Prostate gland (tissue), 2 donors: ENCODE results near the gene LRRC71. TPM values are rescaled to one million over a fixed set of nuclear protein-coding genes. Genes with fewer than 3 reads are reported as not detected.

Experiments
- DNase-seq: peaks from one replicate; pipeline ENCODE4 v3.0.0-alpha.2; 2019; ENCODE audit warnings: low spot score
- H3K27ac ChIP-seq, 2 donors: fragments of 200-600 bp; sonication (generic); 2 replicates each; pipeline ENCODE4 v1.5.1; 2017 to 2019
- H3K27me3 ChIP-seq: fragments of 200-600 bp; sonication (generic); replicated peaks from 2 replicates; pipeline ENCODE4 v1.5.1; 2019; ENCODE audit not compliant: insufficient read depth
- H3K36me3 ChIP-seq, 2 donors: fragments of 200-600 bp; sonication (generic); 1 replicate in 1 of 2; 2 replicates in 1 of 2; pipeline versions ENCODE4 v1.5.1 to v1.8.1; 2017 to 2019
- H3K4me1 ChIP-seq: fragments of 200-600 bp; sonication (generic); replicated peaks from 2 replicates; pipeline ENCODE4 v1.5.1; 2019
- H3K4me3 ChIP-seq, 2 donors: fragments of 200-600 bp; sonication (generic); 2 replicates each; pipeline ENCODE4 v1.5.1; 2017 to 2019
- H3K9me3 ChIP-seq: fragments of 200-600 bp; sonication (generic); 2 replicates; pipeline ENCODE4 v1.5.1; 2017
- CTCF ChIP-seq, 4 experiments: fragments of 200-600 bp in 2 of 4; fragments of 450-650 bp in 2 of 4; sonication (generic) in 2 of 4; IDR thresholded peaks; 1 replicate in 3 of 4; 2 replicates in 1 of 4; pipeline ENCODE4 v1.5.1; 2016 to 2019; ENCODE audit warnings: antibody characterized with exemption in 4 of 4, mild to moderate bottlenecking in 2 of 4, moderate library complexity in 2 of 4
- POLR2A ChIP-seq: fragments of 450-650 bp; IDR thresholded peaks from one replicate; pipeline ENCODE4 v1.6.1; 2016; ENCODE audit warnings: antibody characterized with exemption, mild to moderate bottlenecking
- POLR2AphosphoS5 ChIP-seq: sonication (generic); formaldehyde crosslinking; IDR thresholded peaks from one replicate; pipeline ENCODE4 v1.6.1; 2017; ENCODE audit warnings: antibody characterized with exemption
- WGBS: methylation state at CpG from one replicate; pipeline ENCODE4 v1.1.5; 2018; 5-methylcytosine and 5-hydroxymethylcytosine counted together
- intact Hi-C: fragments of 100-400 bp; cut with DNase I; formaldehyde crosslinking; loops from one replicate; pipeline ENCODE4 v1.14.2; 2022
- total RNA-seq, 2 donors: library from RNA; depleted of rRNA; stranded (reverse); fragments of >200 nt; gene quantifications; one replicate each; pipeline ENCODE4 v1.1.0, GENCODE V29; 2016

Gene LRRC71
- total RNA-seq, 2 donors from 2014 or later: 3.7 TPM; not detected in 1

- DNase-seq: no peak
- no peak for TF ChIP-seq POLR2AphosphoS5
- no peak for TF ChIP-seq CTCF (IDR thresholded peaks at IDR 0.05)
- TF ChIP-seq POLR2A: no peak
- 33% methylated on average over 1 of the region's 1 CpG for WGBS
- no peak overlapping the region for H3K4me3 ChIP-seq
- H3K27me3 ChIP-seq: no peaks in the 10 kb centered on the region
- intact Hi-C loops: loop anchor here (5.0 kb wide), 1 partner anchor 48 kb away; no protein-coding TSS in a partner anchor
- H3K4me1 ChIP-seq: no peaks in the 10 kb centered on the region
- no peaks in the 10 kb centered on the region for H3K9me3 ChIP-seq
- H3K36me3 ChIP-seq: no peaks in the 10 kb centered on the region
- H3K27ac ChIP-seq: no peak overlapping the region
Measured at GRCh38 chr1:156885314-156885713, 35.1 kb upstream of the LRRC71 start.

GRCh38 chr1:156885880-156886355, 34.5 kb upstream of the LRRC71 start:
- Histone ChIP-seq H3K9me3 (no peaks in the 10 kb centered on the region), H3K27ac (no peak overlapping the region), H3K27me3 (no peaks in the 10 kb centered on the region), H3K36me3 (no peaks in the 10 kb centered on the region), H3K4me1 (no peaks in the 10 kb centered on the region), H3K4me3 (no peak overlapping the region)
- 61% methylated on average over 13 of the region's 13 CpGs for WGBS
- TF ChIP-seq CTCF (IDR thresholded peaks at IDR 0.05) (no peak), POLR2A (no peak), POLR2AphosphoS5 (no peak)
- DNase-seq: no peak
- intact Hi-C loops: loop anchor here (5.0 kb wide), 1 partner anchor 49 kb away; no protein-coding TSS in a partner anchor

- intact Hi-C loops: loop anchor here (5.0 kb wide), 1 partner anchor 49 kb away; no protein-coding TSS in a partner anchor
- H3K9me3 ChIP-seq: no peaks in the 10 kb centered on the region
- no peaks in the 10 kb centered on the region for H3K27me3 ChIP-seq
- no peaks in the 10 kb centered on the region for H3K4me1 ChIP-seq
- H3K4me3 ChIP-seq: no peak overlapping the region
- no peaks in the 10 kb centered on the region for H3K36me3 ChIP-seq
- no peak for DNase-seq
- H3K27ac ChIP-seq: no peak overlapping the region
- 43% methylated on average over 6 of the region's 6 CpGs for WGBS
- TF ChIP-seq POLR2AphosphoS5 (no peak), POLR2A (no peak), CTCF (IDR thresholded peaks at IDR 0.05) (no peak)
Measured at GRCh38 chr1:156886583-156887281, 33.7 kb upstream of the LRRC71 start.

GRCh38 chr1:156887317-156887716, 33.1 kb upstream of the LRRC71 start:
- Histone ChIP-seq H3K4me1 (no peaks in the 10 kb centered on the region), H3K27ac (no peak overlapping the region), H3K9me3 (no peaks in the 10 kb centered on the region), H3K36me3 (no peaks in the 10 kb centered on the region), H3K27me3 (no peaks in the 10 kb centered on the region), H3K4me3 (no peak overlapping the region)
- 44% methylated on average over 3 of the region's 3 CpGs for WGBS
- no peak for DNase-seq
- intact Hi-C loops: loop anchor here (5.0 kb wide), 1 partner anchor 50 kb away; no protein-coding TSS in a partner anchor
- TF ChIP-seq POLR2AphosphoS5 (no peak), CTCF (IDR thresholded peaks at IDR 0.05) (no peak), POLR2A (no peak)

GRCh38 chr1:156887734-156888133, 32.7 kb upstream of the LRRC71 start:
- intact Hi-C loops: loop anchor here (5.0 kb wide), 1 partner anchor 50 kb away; no protein-coding TSS in a partner anchor

More at GRCh38 chr1:156887734-156888133, 32.7 kb upstream of the LRRC71 start:
- Histone ChIP-seq H3K4me1 (no peaks in the 10 kb centered on the region), H3K4me3 (no peak overlapping the region), H3K9me3 (no peaks in the 10 kb centered on the region), H3K27me3 (no peaks in the 10 kb centered on the region), H3K27ac (no peak overlapping the region), H3K36me3 (no peaks in the 10 kb centered on the region)
- 42% methylated on average over 6 of the region's 6 CpGs for WGBS
- TF ChIP-seq CTCF (IDR thresholded peaks at IDR 0.05) (no peak), POLR2A (no peak), POLR2AphosphoS5 (no peak)
- no peak for DNase-seq
